ENCODE results near the gene MINDY4. TPM values are rescaled to one million over a fixed set of nuclear protein-coding genes. Genes with fewer than 3 reads are reported as not detected.

Gene MINDY4
- total RNA-seq, 1 experiment from 2014 or later: 3.5 TPM

DNA sequence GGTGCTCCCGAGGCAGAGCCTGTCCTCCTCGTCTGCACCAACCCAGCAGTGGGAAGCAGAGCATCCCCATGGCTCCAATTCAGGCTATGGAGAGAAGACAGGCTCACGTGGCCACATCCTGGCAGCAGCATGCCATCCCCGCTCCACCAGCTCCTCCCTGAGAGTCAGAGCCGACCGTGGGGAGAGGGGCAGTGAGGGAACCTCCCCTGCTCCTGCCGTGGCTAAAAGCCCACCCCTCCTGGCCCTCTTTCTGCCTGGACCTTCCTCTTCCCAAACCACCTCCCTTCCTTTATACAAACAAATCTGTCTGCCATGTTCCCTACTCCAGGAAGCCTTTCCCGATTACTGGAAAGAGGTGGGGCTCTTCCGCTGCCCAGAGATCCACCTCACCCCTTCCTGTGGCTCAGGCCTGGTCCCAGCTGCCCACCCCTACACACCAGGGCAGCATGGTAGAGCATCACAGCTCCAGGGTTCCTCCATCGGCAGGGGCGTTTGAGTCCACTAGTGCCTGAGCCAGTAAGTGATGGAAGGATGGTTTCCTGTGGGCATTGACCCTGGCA, 129.7 kb downstream of the MINDY4 start:
- DNase-seq (ENCODE audit: low spot score): no peak

DNA sequence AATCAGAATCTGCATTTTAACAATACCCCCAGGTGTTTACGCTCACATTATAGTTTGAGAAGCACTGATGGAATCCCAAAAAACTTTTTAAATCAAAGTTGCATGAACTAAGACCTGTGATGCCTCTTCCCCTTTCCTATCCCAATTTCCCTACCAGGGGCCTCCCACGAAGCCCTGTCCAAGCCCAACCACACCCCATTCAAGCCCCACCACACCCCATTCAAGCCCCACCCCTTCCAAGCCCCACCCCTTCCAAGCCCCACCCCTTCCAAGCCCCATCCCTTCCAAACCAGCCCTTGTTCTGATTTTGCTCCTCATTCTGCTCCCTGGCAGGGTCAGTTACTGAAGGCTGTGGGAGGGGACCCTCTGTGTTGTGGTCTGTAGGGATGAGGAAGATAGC, 130.6 kb downstream of the MINDY4 start:
- DNase-seq (ENCODE audit: low spot score): no peak

DNA sequence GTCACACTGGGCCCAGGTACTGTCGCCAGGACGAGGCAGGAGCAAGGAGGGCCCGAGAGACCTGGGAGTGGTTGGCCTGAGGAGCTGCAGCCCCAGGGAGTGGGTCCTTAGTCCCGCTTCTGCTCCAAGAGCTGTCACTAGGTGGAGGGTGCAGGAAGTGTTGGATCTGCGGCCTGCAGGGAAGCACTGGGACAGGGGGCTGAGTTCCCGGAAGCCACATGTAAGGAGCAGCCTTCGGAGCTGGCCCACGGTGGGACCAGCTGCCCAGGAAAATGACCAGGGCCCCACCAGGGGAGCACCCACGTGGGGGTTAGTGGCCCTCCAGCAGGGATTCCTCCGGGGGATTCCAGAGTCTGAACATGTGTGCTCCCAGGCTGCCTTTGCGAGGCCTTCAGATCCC, 131.2 kb downstream of the MINDY4 start:
- DNase-seq (ENCODE audit: low spot score): no peak

DNA sequence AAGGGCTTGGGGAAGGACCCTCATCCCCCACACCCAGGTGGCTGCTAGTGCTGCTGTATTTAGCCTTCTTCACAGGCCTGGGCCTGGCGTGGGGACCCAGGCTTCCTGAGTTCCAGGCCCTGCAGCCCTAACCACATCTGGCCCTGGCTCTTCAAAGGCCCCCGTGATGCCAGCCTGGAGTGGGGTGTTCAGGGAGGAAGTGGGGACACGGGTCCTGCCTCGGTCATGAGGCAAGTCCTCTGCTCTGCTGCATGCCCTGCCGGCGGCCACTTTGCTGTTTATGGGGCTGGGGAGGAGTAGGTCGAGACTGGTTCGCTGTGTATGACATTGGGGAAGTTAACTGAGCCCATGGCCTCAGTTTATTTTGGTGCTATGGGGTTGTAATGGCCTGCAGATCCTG, 131.9 kb downstream of the MINDY4 start:
- DNase-seq (ENCODE audit: low spot score): no peak

DNA sequence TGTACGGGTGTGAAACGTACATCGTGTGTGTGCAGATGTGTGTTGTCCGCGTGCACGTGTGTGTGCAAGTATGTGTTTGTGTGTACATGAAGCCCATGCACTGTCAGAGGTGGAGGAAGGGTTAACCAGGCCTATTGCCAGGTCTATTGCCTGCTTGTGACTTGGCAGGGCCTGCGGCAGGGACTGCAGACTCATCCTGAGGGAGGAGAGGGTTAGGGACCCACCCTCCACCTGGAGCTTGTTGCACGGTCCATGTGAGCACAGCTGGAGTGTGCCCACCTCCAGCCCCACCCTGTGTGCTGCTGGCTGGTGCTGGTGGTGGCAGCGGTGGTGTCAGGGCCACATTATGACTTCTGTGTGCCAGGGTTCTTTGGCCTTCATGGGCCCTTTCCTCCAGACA, 133.3 kb downstream of the MINDY4 start:
- DNase-seq (ENCODE audit: low spot score): no peak

DNA sequence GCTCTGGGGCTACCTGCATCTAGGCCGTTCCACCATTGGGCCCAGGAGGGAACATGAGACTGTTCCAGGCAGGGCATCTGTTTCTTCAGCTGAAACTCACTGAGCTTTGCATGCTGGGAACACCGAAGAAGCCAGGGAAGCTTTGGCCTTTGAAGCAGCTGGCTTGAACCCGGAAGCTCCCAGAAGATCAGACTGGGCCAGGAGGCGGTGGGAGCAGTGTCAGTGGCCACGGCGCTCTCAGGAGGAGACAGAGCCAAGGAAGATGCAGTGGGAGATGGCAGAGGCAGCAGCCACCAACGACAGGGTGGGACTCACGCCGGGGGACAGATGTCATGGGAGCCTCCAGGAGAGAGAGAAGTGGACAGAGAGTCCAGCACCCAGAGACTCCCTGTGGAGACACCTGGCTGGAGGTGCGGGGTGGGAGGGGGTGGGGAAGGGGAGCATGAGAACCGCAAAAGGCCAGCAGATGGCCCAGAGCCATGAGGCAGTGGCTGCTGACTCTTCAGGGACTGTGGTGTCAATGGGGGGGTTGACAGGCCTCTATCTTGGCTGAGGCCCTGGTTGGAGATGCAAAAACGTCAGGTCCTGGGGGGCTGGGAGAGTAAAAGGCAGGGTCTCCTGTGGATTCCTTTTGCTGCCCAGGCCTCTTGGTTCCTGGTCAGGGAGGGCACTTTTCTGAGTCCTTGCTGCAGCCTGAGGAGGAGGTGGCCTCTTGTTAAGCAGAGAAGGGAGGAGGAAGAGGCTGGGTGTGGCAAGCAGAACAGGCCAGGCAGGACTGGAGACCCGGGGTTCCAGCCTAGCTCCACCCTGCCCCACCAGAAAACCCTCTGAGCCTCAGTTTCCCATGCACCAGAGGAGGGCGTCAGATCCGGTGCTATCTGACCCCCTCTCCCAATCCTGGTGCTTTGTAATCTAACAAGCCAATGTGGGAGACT, 134.1 kb downstream of the MINDY4 start:
- DNase-seq (ENCODE audit: low spot score): no peak

DNA sequence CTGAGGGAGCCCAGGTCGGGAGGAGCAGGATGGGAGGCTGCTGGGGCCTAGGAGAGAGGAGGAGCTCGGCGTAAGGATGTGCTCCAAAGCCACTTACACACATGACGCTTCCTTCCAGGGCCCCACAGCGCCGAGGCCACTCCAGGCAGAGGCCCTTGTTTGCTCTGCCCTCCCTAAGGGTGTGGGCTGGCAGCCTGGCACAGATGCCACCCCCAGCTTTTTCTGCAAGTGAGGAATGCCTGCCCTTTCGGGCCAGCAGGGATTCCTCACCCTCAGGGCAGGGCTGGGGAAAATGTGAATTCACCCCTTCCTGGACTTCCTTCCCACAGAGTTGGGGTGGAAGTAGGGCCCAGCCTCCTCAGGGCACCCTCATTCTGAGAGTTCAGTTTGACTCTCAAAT, 134.8 kb downstream of the MINDY4 start:
- peak; percentile 34 for DNase-seq (ENCODE audit: low spot score)

DNA sequence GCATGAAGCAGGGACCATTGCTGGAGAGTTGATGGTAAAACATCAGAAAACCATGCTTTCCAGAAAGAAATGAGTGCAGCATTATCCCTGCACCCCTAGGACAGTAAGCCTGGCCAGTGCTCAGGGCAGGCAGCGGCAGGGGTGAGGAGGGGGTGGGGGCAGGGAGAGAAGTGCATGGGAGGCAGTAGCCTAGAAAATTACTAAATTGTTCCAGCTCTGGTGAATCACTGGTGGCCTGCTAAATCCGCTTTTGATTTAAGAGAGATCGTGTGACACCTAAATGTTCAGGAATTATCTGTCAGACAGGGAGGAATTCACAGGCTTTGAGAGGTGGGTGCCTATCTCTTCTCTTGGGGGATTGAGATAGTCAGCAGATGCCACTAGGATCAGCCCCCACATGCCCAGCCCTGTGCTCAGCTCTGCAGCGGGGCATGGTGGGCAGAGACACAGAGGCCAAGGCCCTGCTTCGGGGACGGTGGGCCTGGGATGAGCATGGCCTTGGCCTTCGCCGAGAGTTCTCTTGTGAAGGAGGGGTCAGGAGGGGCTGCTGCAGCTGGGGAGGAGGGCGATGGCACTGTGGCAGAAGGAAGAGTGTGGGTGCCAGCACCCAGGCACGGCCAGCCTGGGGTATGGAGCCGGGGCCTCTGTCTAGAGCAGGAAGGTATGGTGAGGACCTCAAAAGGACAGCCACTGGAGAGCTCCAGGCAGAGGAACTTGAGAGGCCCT, 135.5 kb downstream of the MINDY4 start:
- DNase-seq (ENCODE audit: low spot score): no peak

DNA sequence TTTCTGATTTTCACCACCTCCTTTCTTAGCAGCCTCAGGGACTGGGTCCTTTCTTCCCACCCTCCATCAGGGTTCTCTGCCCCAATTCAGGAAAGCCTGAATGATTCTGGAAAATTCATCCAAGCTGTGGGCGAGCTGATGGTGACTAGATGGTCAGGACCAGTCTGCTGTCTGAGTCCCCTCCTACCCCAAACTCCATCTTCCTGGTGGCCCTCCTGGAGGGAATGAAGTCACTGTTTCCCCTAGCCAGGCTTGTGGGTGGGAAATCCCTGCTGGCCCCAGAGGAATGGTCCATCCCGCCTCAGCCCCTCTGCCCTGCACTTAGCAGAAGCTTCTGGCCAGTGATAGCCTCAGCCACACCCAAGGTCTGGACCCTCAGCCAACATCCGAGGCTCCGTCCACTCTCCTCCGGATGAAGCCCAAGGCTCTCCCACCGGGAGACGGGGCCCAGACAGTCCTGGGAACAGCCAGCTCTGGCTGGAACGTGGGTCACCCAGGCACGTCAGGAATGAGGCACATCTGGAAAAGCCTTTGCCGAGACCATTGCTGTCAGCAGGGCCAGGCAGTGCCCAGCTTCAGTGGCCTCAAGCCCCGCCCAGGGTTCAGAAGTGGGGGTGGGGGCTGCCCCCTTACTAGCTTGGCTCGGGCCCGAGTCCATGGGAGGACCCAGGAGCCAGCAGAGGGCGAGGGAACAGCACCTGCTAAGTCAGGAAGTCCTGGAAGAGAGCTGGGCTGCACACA, 136.5 kb downstream of the MINDY4 start:
- DNase-seq (ENCODE audit: low spot score): no peak

DNA sequence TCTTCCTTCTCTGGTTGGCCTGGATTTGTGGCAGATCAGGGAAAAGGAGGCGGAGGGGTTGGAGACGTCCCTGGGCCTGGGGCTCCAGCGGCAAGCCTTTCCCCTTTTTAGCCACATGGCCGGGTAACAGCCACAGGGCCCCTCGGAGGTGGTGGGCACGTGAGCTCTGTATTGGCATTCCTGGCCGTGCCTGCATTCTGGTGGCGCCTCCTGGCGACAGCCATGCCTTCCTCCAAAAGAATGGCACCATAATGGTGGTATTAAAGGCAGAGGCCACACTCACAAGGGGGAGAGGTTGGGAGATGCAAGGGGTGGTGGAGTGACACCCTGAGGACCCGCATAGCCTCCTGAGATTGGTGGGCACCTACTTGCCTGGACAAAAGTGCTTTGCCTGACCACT, 137.5 kb downstream of the MINDY4 start:
- DNase-seq (ENCODE audit: low spot score): no peak

DNA sequence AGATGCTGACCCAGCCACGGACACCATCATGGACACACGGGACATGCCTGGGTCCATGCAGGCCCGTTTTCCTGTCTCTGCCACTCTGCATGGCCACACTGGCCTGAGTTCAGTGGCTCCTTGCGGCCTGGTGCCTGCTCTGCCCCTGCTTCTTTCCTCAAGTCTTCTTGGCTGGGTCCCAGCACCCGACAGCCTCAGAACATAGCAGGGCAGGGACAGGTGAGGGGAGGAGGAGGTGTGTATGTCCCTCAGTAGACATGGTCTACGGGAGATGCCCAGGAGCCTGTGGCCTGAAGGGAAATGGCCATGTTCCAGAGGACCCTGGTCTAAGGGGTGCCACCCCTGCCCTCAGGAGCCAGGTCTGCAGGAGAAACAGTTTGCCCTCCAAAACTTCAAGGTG, 138.2 kb downstream of the MINDY4 start:
- no peak for DNase-seq (ENCODE audit: low spot score)

DNA sequence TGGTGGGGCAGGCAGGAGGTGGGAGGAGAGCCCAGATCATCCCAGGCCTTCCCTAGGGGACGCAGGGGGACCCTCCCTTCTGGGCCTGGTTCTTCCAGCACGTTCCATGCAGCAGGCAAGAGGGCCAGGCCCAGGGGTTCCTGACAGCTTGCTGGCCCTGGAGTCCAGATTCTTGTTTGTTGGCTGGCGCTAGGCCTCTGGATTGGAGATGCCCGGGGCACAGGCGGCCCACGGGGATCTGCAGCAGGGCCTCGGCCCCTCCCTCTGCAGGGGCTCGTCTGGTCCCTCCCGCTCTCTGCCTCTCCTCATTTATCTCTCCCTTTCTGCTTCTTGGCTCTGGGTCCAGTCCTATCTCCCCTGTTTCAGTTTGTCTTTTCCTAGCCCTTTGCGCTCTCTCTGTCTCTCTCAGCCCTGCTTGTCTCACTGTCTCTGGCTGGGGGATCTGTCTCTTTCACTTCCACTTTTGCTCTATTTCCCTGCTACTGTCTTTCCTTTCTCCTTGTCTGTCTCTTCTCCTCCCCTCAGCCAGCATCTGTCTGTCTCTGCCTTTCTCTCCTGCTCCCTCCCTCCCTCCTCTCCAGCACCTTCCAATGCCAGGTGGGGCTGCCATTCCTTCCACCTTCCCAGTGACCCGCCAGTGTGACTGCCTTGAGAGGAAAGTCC, 139.3 kb downstream of the MINDY4 start:
- DNase-seq (ENCODE audit: low spot score): no peak

DNA sequence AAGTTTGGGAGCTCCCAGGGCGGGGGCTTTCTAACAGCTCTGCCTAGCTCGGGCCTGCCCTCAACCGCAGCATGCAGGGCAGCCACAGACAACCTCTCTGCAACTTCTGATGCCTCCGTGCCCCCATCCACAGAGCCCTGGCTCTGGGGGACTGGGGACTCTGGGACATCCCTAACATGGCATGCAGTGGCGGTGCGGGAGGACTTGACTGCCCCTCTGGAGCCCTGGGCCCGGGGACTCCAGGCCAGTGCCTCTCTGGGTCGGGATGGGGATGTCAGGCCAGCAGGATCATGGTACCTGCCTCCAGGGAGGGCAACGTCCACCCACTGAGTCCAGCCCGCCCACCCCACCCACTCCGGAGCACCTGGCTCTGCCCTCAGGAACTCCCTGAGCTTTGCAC, 139.9 kb downstream of the MINDY4 start:
- DNase-seq (ENCODE audit: low spot score): no peak

DNA sequence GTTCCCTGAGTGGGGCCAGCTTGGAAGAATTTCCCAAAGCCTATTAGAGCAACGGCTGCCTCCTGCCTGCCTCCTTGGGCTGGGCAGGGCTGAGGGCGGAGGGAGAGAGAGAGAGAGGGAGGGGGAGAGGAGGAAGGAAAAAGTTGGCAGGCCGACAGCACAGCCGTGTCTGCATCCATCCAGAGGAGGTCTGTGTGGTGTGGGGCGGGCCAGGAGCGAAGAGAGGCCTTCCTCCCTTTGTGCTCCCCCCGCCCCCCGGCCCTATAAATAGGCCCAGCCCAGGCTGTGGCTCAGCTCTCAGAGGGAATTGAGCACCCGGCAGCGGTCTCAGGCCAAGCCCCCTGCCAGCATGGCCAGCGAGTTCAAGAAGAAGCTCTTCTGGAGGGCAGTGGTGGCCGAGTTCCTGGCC, 140.3 kb downstream of the MINDY4 start, which contains the start of gene AQP1:
Gene AQP1, plus strand, starts transcription at position 293 of the 409 bp plus-strand sequence. Its CDS starts 57 bp downstream, at position 350.
- DNase-seq (ENCODE audit: low spot score): peak; percentile 58

DNA sequence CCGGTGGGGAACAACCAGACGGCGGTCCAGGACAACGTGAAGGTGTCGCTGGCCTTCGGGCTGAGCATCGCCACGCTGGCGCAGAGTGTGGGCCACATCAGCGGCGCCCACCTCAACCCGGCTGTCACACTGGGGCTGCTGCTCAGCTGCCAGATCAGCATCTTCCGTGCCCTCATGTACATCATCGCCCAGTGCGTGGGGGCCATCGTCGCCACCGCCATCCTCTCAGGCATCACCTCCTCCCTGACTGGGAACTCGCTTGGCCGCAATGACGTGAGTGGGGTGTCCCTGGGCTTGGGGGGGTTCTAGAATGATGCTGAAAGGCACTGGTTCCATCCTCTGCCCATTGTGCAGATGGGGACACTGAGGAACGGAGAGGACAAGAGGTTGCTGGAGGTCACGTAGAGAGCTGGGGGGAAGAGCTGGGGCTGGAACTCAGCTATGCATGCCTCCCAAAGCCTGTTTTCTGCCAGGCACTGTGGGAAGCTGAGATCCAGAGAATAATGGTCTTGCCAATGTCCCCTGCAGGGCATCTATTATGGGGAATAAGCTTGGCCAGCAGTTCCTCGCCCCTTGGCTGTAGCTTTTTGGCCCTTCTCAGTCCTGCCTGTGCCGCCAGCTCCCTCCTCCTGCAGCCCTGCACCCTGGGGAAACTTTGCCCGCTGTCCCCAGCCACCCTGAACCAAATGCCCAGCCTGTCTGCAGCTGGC, 141.0 kb downstream of the MINDY4 start:
- DNase-seq (ENCODE audit: low spot score): no peak

DNA sequence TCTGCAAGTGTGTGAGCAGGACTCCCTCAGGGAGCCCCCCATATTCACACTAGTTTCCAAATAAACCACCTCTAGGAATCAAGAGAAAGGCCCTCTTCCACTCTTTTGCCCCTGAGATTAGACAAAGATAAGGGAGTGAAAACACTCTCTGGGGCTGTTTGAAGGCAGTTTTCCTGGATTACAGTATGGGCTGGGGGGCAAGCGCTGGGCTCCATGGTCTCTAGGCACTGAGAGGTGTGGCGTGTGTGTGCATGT, 141.4 kb downstream of the MINDY4 start:
- DNase-seq (ENCODE audit: low spot score): no peak

DNA sequence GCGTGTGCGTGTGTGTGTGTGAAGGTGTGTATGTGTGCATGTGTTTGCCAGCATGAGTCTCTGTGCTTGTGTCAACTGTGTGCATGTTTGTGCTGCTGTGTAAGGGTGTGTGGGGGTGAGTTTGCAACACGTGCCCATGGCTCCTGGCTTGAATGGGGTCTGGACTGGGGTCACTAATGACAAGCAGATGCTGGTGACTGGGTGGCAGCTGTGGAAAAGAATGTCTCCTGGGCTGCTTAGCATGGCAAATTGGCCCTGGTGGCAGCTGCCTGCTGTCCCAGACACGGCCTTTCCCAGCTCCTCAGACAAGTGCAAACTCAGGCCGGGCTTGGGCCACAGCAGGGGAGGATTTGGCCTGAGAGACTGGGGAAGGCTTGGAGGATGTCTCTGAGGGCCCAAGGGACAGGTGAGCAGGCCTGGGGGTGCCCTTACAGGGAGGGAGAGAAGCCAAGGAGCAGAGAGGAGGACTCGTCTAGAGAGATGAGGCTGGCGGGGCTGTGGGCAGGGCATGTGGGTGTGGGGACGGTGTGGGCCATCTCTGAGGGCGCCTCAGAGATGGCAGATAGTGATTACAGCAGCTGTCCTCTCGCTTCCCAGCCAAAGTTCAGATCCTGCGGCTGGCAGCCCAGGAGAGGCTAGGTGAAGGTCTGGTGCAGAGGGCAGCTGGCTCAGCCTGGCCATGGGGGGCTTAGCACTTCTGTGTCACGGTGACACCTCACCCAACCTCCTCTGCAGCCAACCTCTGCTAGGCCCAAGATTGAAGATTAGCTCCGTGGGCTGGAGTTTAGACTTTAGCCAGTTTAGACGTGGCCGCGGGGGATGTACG, 142.0 kb downstream of the MINDY4 start:
- DNase-seq (ENCODE audit: low spot score): no peak

DNA sequence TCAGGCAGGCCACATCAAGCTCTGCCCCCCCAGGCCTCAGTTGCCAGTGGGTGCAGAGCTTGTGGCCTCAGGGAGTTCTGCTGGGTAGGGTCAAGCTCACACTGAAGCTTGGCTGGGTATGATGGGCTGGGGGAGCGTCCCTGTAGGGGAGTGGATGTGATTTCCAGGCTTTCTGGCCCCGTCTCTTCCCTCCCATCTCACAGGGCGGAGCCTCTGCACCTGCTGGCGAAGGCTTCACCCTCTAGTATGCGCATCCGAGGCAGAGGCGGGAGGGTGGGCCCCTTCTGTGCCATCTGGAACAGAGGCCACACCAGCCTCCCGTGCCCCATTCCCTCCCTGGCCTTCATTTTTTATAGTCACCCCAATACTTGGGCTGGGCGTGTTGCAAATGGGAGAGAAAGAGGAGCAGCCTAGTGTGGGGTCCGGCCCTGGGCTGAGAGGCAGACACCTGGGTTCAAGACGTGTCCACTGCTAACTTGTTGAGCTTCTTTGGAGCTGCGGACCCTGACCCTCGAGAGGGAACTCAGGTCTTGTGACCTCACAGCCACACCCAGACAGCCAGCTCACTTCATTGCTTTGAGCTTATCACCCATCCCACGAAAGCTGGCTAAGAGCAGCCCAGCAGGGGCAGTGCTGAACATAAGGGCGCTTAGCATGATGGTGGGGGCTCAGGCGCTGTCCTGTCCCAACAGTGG, 142.8 kb downstream of the MINDY4 start:
- DNase-seq (ENCODE audit: low spot score): no peak

DNA sequence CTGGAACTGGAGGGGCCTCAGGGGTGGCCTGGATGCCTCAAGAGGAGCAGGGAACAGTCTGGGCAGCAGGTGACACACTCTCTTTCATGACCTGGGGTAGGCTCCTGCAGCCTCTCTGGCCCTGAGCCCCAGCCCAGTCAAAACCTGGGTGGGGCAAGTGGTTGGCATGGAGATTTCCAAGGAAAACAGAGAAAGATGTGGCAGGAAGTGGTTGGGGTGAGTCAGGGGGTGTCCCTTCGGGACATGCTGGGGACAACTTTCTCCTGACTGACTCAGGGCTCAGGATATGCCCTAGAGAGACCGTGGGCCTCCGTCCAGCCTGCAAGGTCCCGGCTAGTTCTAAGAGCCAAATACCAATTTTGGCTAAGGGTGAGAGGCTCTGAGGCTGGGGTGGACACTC, 143.4 kb downstream of the MINDY4 start:
- DNase-seq (ENCODE audit: low spot score): peak; percentile 60

All from HT-29 (cell line).